ENCODE results near the gene ZCCHC17.

Gene ZCCHC17

GRCh38 chr1:31396633-31397351 is 100.0 kb downstream of the ZCCHC17 start:
- no peak for DNase-seq

GRCh38 chr1:31397360-31398095 is 100.7 kb downstream of the ZCCHC17 start:
- DNase-seq, result no peak

GRCh38 chr1:31398246-31398645 is 101.4 kb downstream of the ZCCHC17 start:
- DNase-seq, result no peak

- no peak for DNase-seq
Observed at GRCh38 chr1:31399976-31400375, 103.1 kb downstream of the ZCCHC17 start.

GRCh38 chr1:31400393-31400792 is 103.6 kb downstream of the ZCCHC17 start:
- no peak for DNase-seq

GRCh38 chr1:31401241-31401640 is 104.4 kb downstream of the ZCCHC17 start:
- no peak for DNase-seq

GRCh38 chr1:31405578-31406245 is 108.9 kb downstream of the ZCCHC17 start:
- DNase-seq, result no peak

- DNase-seq, result no peak
Observed at GRCh38 chr1:31407029-31407626, 110.3 kb downstream of the ZCCHC17 start.

GRCh38 chr1:31408788-31409318 is 112.0 kb downstream of the ZCCHC17 start:
- DNase-seq, result no peak

- no peak for DNase-seq
Observed at GRCh38 chr1:31409946-31410858, 113.4 kb downstream of the ZCCHC17 start.

- DNase-seq, result no peak
Observed at GRCh38 chr1:31410871-31411270, 114.0 kb downstream of the ZCCHC17 start.

GRCh38 chr1:31412205-31412604 is 115.4 kb downstream of the ZCCHC17 start:
- no peak for DNase-seq

- DNase-seq, result no peak
Observed at GRCh38 chr1:31412732-31413404, 116.0 kb downstream of the ZCCHC17 start, which contains the start of gene SERINC2. Gene SERINC2, plus strand, starts transcription at chr1:31413213. Its CDS starts 53 bp downstream, at chr1:31413266.

GRCh38 chr1:31413405-31414001 is 116.7 kb downstream of the ZCCHC17 start:
- peak; percentile 28 for DNase-seq
